DOHH2 (cell line): ENCODE data around the gene EPS15.
"Not testable (repeated sequence)": the region's sequence is repeated elsewhere in the genome, so short reads cannot be mapped to it uniquely, and the experiment has no call there.

Experiments
- H3F3A ChIP-seq: fragments of 200-600 bp; sonication (generic), shearing (Covaris generic); 2 replicates; pipeline ENCODE4 v1.6.0; 2016; ENCODE audit warnings: antibody characterized with exemption, mild to moderate bottlenecking; ENCODE audit not compliant: control insufficient read depth, insufficient read depth
- H3K27ac ChIP-seq: fragments of 200-600 bp; sonication (generic); 2 replicates; pipeline ENCODE4 v1.5.1; 2014; ENCODE audit warnings: low read depth, mild to moderate bottlenecking, low read length, moderate library complexity
- H3K27me3 ChIP-seq: fragments of 200-600 bp; sonication (generic); 2 replicates; pipeline ENCODE4 v1.6.1; 2014; ENCODE audit warnings: mild to moderate bottlenecking, low read length, mixed read lengths; ENCODE audit not compliant: control insufficient read depth
- H3K36me3 ChIP-seq: fragments of 200-600 bp; sonication (generic); 2 replicates; pipeline ENCODE4 v1.6.1; 2014; ENCODE audit warnings: mild to moderate bottlenecking, low read length, moderate library complexity, mixed read lengths; ENCODE audit not compliant: control insufficient read depth
- H3K4me1 ChIP-seq: fragments of 200-600 bp; sonication (generic); 2 replicates; pipeline ENCODE4 v1.6.1; 2014; ENCODE audit warnings: mild to moderate bottlenecking, low read length, mixed read lengths; ENCODE audit not compliant: control insufficient read depth
- H3K4me2 ChIP-seq: fragments of 200-600 bp; sonication (generic); 2 replicates; pipeline ENCODE4 v1.6.0; 2014; ENCODE audit warnings: mild to moderate bottlenecking, low read length, moderate library complexity
- H3K4me3 ChIP-seq: fragments of 200-600 bp; sonication (generic); 2 replicates; pipeline ENCODE4 v1.5.1; 2014; ENCODE audit warnings: mild to moderate bottlenecking, low read length, mixed read lengths
- H3K79me2 ChIP-seq: fragments of 200-600 bp; sonication (generic); 2 replicates; pipeline ENCODE4 v1.6.1; 2014; ENCODE audit warnings: mild to moderate bottlenecking, low read length, mixed read lengths; ENCODE audit not compliant: control insufficient read depth
- H3K9me2 ChIP-seq: fragments of 200-600 bp; sonication (generic); replicated peaks from 2 replicates; pipeline ENCODE4 v1.6.1; 2014; ENCODE audit warnings: mild to moderate bottlenecking, low read length, mixed read lengths; ENCODE audit not compliant: control insufficient read depth
- H3K9me3 ChIP-seq: fragments of 200-600 bp; sonication (generic); 2 replicates; pipeline ENCODE4 v1.6.1; 2014; ENCODE audit warnings: antibody characterized with exemption, low read length, mixed read lengths; ENCODE audit not compliant: control insufficient read depth, insufficient read depth
- H4K20me1 ChIP-seq: fragments of 200-600 bp; sonication (generic); 2 replicates; pipeline ENCODE4 v1.6.0; 2014; ENCODE audit warnings: low read depth, mild to moderate bottlenecking, antibody characterized with exemption, low read length, moderate library complexity; ENCODE audit not compliant: control insufficient read depth, insufficient read depth
- CTCF ChIP-seq: fragments of 200-600 bp; sonication (generic); IDR thresholded peaks from one replicate; pipeline ENCODE4 v1.5.1; 2014; ENCODE audit warnings: antibody characterized with exemption, mild to moderate bottlenecking, low read depth, low read length; ENCODE audit not compliant: poor library complexity, severe bottlenecking
- EZH2phosphoT487 ChIP-seq: fragments of 200-600 bp; sonication (generic); IDR thresholded peaks from 2 replicates; pipeline ENCODE4 v1.6.1; 2017; ENCODE audit warnings: borderline replicate concordance, mild to moderate bottlenecking, antibody characterized with exemption, low read length, moderate library complexity, mixed read lengths

EPS15 gene

DNA sequence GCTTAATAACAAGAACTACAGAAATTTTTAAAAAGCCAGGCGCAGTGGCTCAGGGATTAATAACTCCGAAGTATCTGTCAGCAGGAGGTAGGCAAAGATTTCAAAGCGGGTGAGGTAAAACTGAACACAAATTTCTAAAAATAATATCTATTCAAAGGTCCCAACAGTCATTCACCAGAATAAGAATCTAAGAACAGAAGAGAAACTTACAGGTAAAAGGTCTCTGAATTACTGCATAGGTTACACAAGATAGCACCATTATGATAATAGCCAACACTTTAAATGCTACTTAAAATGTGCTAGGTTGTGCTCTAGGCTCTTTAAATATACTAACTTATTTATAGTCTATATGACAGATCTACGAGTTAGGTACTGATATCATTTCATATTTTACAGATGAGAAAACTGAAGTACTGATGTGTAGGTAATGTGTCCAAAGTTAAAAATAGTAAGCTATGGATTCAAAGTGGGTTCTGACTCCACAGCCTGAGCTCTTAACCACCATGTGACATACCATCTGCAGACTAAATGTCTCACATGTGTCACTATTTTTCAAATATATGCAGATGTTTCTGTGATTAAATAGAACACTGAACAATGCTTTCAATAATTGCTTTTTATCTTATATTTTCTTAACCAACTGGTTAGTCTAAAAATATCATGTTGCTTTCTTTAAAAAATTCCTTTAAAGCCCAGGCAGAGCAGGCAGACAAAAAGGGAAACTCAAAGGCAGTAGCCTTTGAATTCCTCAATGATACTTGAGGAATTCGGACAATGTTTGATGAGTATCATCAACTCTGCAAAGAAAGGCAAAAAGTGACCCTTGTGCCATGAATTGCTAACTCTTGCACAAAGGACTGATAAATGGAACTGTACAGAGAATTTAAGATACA, 108.3 kb downstream of the EPS15 start:
- H3K36me3 ChIP-seq = peaks cover 65% of the 10 kb centered on the region
- no peak overlapping the region for H3K27ac ChIP-seq
- H3K9me3 ChIP-seq = no peaks in the 10 kb centered on the region
- no peak overlapping the region for H3K4me3 ChIP-seq
- H3K79me2 ChIP-seq = no peaks in the 10 kb centered on the region
- no peak overlapping the region for H3K4me2 ChIP-seq
- H3K27me3 ChIP-seq = no peaks in the 10 kb centered on the region
- no peaks in the 10 kb centered on the region for H4K20me1 ChIP-seq
- H3K9me2 ChIP-seq = no peaks in the 10 kb centered on the region
- H3K4me1 ChIP-seq = peaks cover 4% of the 10 kb centered on the region
- no peaks in the 10 kb centered on the region for H3F3A ChIP-seq
- TF ChIP-seq EZH2phosphoT487 = no peak

- peaks cover 70% of the 10 kb centered on the region for H3K36me3 ChIP-seq
- H3K9me3 ChIP-seq, H3K27ac ChIP-seq: not testable (repeated sequence)
Measured at GRCh38 chr1:51409755-51410541, 109.1 kb downstream of the EPS15 start.

DNA sequence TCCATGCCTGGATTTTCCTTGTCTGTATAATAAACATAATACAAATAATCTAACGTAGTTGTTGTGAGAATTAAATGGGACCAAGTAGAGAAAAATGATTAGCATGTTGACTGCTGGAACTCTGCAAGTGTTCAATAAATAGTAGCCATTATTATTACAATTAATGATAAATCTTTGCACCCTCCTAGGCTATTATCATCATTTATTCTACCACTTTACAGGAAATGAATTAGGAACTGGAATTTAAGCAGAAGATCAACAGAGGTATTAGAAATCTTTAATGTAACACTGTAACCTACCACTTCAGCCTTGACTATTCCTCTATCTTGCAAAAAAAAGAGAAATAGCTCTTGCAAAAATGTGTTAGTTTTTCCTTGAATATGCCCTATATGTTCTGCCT, 126.8 kb downstream of the EPS15 start:
- TF ChIP-seq CTCF (no peak), EZH2phosphoT487 (no peak)

More at GRCh38 chr1:51409755-51410541, 109.1 kb downstream of the EPS15 start:
- H3F3A ChIP-seq, H3K27me3 ChIP-seq, H3K4me1 ChIP-seq, H4K20me1 ChIP-seq, H3K9me2 ChIP-seq, H3K79me2 ChIP-seq, H3K4me3 ChIP-seq, H3K4me2 ChIP-seq: not testable (repeated sequence)

GRCh38 chr1:51390641-51391040, 128.4 kb downstream of the EPS15 start:
- H3K4me1 ChIP-seq, H3K79me2 ChIP-seq, H3F3A ChIP-seq, H3K9me3 ChIP-seq, H4K20me1 ChIP-seq, H3K9me2 ChIP-seq, H3K27me3 ChIP-seq, H3K4me3 ChIP-seq, H3K4me2 ChIP-seq, H3K27ac ChIP-seq: not testable (repeated sequence)
- peaks cover 50% of the 10 kb centered on the region for H3K36me3 ChIP-seq

More for the DNA sequence above, 126.8 kb downstream of the EPS15 start:
- H3K27ac ChIP-seq = no peak overlapping the region
- H3K36me3 ChIP-seq = peaks cover 58% of the 10 kb centered on the region
- H4K20me1 ChIP-seq = no peaks in the 10 kb centered on the region
- no peaks in the 10 kb centered on the region for H3K9me2 ChIP-seq
- no peak overlapping the region for H3K4me2 ChIP-seq
- H3K79me2 ChIP-seq = no peaks in the 10 kb centered on the region
- H3K27me3 ChIP-seq = no peaks in the 10 kb centered on the region
- H3K9me3 ChIP-seq = peaks cover 3% of the 10 kb centered on the region; the same call in 1 of the 2 replicates
- H3F3A ChIP-seq = no peaks in the 10 kb centered on the region
- H3K4me3 ChIP-seq = no peak overlapping the region
- H3K4me1 ChIP-seq = no peaks in the 10 kb centered on the region

DNA sequence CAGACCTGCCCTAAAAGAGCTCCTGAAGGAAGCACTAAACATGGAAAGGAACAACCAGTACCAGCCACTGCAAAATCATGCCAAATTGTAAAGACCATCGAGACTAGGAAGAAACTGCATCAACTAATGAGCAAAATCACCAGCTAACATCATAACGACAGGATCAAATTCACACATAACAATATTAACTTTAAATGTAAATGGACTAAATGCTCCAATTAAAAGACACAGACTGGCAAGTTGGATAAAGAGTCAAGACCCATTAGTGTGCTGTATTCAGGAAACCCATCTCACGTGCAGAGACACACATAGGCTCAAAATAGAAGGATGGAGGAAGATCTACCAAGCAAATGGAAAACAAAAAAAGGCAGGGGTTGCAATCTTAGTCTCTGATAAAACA, 131.8 kb downstream of the EPS15 start:
- not testable (repeated sequence) for H3K9me3 ChIP-seq, H3K79me2 ChIP-seq, H3K4me2 ChIP-seq, H3F3A ChIP-seq, H3K27me3 ChIP-seq, H3K27ac ChIP-seq, H3K4me3 ChIP-seq, H4K20me1 ChIP-seq, H3K4me1 ChIP-seq, H3K9me2 ChIP-seq
- H3K36me3 ChIP-seq = peaks cover 49% of the 10 kb centered on the region

- H4K20me1 ChIP-seq, H3K4me3 ChIP-seq, H3K9me3 ChIP-seq, H3K79me2 ChIP-seq, H3F3A ChIP-seq, H3K4me1 ChIP-seq, H3K4me2 ChIP-seq, H3K9me2 ChIP-seq, H3K27me3 ChIP-seq, H3K27ac ChIP-seq: not testable (repeated sequence)
- H3K36me3 ChIP-seq = peaks cover 39% of the 10 kb centered on the region
Measured at GRCh38 chr1:51386259-51386658, 132.8 kb downstream of the EPS15 start.
